Ovary (tissue), 9 donors: Measurements from ENCODE around the gene GPX4. TPM values are rescaled to one million over a fixed set of nuclear protein-coding genes. Genes with fewer than 3 reads are reported as not detected.

Source experiments
- polyA plus RNA-seq, 2 donors: library from polyadenylated mRNA; stranded (reverse); fragments of 200-250 nt in 1 of 2; fragments of 350-450 nt in 1 of 2; fragmentation: Illumina TruSeq in 1 of 2; extraction: RNeasy Lipid Tissue Mini Kit (QIAGEN cat#74804) in 1 of 2; gene quantifications; one replicate each; pipeline ENCODE4 v1.2.3, GENCODE V29; 2013 to 2014
- total RNA-seq, 7 donors: library from RNA; depleted of rRNA in 2 of 7; stranded (reverse); fragments of >200 nt in 2 of 7; fragmentation: NEBNext Ultra II Directional in 3 of 7; extraction: Animal tissue kit (Norgen Biotek cat#: 25700) in 3 of 7; gene quantifications; one replicate each; pipeline versions ENCODE4 v1.1.0 to v1.2.4, GENCODE V29; 2016 to 2023
- donor health status: DM: no; HTN: no; CAD: no; lungs with moderate emphysema.
- donor health status: DM: no; HTN: no; CAD: no.
- donor health status: Bipolar disorder and iron deficiency.
- donor health status: DM: yes; HTN: yes; CAD: no.
- donor health status: DM: no; HTN: no; CAD: no.
- donor health status: DM: yes; HTN: yes; CAD: no.

Gene GPX4
- total and polyA plus RNA-seq, 9 donors: 189 to 450 (median 247) TPM

Other genes with a start within 250 kb of the GPX4 start
- gene CFD, start 244.3 kb upstream of the GPX4 start, total RNA-seq: 100 to 1,000 TPM in 2 of 7 donors, 10 to 100 TPM in 3, 1 to 10 TPM in 2; 3.8 to 287 (median 25.3) TPM
- 100 to 1,000 TPM in 1 of 2 donors, 10 to 100 TPM in 1; 39.2 to 335 TPM for gene CFD, start 244.3 kb upstream of the GPX4 start, polyA plus RNA-seq
- gene MED16, start 210.8 kb upstream of the GPX4 start, total RNA-seq: 10 to 100 TPM; 33.1 to 75.4 (median 59.3) TPM
- gene MED16, start 210.8 kb upstream of the GPX4 start, polyA plus RNA-seq: 10 to 100 TPM in 1 of 2 donors, under 1 TPM in 1; 0.62 to 42.9 TPM
- gene RNU6-9, start 210.5 kb upstream of the GPX4 start, total RNA-seq: not detected
- gene RNU6-9, start 210.5 kb upstream of the GPX4 start, polyA plus RNA-seq: not detected
- 10 to 100 TPM; 13.1 to 43.0 (median 31.2) TPM for gene R3HDM4, start 190.8 kb upstream of the GPX4 start, total RNA-seq
- gene R3HDM4, start 190.8 kb upstream of the GPX4 start, polyA plus RNA-seq: 10 to 100 TPM in 1 of 2 donors, 1 to 10 TPM in 1; 8.7 to 29.5 TPM
- gene KISS1R, start 186.7 kb upstream of the GPX4 start, total RNA-seq: under 1 TPM in 2 of 7 donors, not detected in 5; 0.28 to 0.90 TPM
- not detected for gene KISS1R, start 186.7 kb upstream of the GPX4 start, polyA plus RNA-seq
- 1 to 10 TPM; 2.1 to 8.1 (median 5.2) TPM for gene ARID3A, start 178.0 kb upstream of the GPX4 start, total RNA-seq
- gene ARID3A, start 178.0 kb upstream of the GPX4 start, polyA plus RNA-seq: 1 to 10 TPM; 1.1 to 1.6 TPM
- 10 to 100 TPM; 19.4 to 45.6 (median 31.2) TPM for gene WDR18, start 119.6 kb upstream of the GPX4 start, total RNA-seq
- 10 to 100 TPM in 1 of 2 donors, 1 to 10 TPM in 1; 3.5 to 24.3 TPM for gene WDR18, start 119.6 kb upstream of the GPX4 start, polyA plus RNA-seq
- gene GRIN3B, start 103.6 kb upstream of the GPX4 start, total RNA-seq: 1 to 10 TPM in 1 of 7 donors, under 1 TPM in 4, not detected in 2; 0.22 to 7.4 (median 0.32) TPM
- gene GRIN3B, start 103.6 kb upstream of the GPX4 start, polyA plus RNA-seq: under 1 TPM in 1 of 2 donors, not detected in 1; 0.07 TPM
- 100 to 1,000 TPM; 105 to 196 (median 127) TPM for gene TMEM259, start 82.9 kb upstream of the GPX4 start, total RNA-seq
- 100 to 1,000 TPM in 1 of 2 donors, 10 to 100 TPM in 1; 26.0 to 162 TPM for gene TMEM259, start 82.9 kb upstream of the GPX4 start, polyA plus RNA-seq
- gene RNU6-2, start 82.5 kb upstream of the GPX4 start, total RNA-seq: not detected
- not detected for gene RNU6-2, start 82.5 kb upstream of the GPX4 start, polyA plus RNA-seq
- gene CNN2, start 77.4 kb upstream of the GPX4 start, total RNA-seq: 100 to 1,000 TPM in 6 of 7 donors, 10 to 100 TPM in 1; 60.6 to 438 (median 210) TPM
- gene CNN2, start 77.4 kb upstream of the GPX4 start, polyA plus RNA-seq: 100 to 1,000 TPM in 1 of 2 donors, 10 to 100 TPM in 1; 90.6 to 159 TPM
- 10 to 100 TPM in 1 of 7 donors, 1 to 10 TPM in 6; 1.5 to 10.5 (median 2.6) TPM for gene ABCA7, start 63.9 kb upstream of the GPX4 start, total RNA-seq
- 1 to 10 TPM; 1.4 to 1.9 TPM for gene ABCA7, start 63.9 kb upstream of the GPX4 start, polyA plus RNA-seq
- 10 to 100 TPM in 2 of 7 donors, 1 to 10 TPM in 5; 2.7 to 10.6 (median 8.9) TPM for gene ARHGAP45, start 36.8 kb upstream of the GPX4 start, total RNA-seq
- gene ARHGAP45, start 36.8 kb upstream of the GPX4 start, polyA plus RNA-seq: 1 to 10 TPM; 1.0 to 5.1 TPM
- gene POLR2E, start 8.6 kb upstream of the GPX4 start, total RNA-seq: 100 to 1,000 TPM in 5 of 7 donors, 10 to 100 TPM in 2; 88.2 to 157 (median 140) TPM
- 100 to 1,000 TPM in 1 of 2 donors, 10 to 100 TPM in 1; 11.1 to 119 TPM for gene POLR2E, start 8.6 kb upstream of the GPX4 start, polyA plus RNA-seq
- gene SBNO2, start 70.3 kb downstream of the GPX4 start, total RNA-seq: 10 to 100 TPM; 20.7 to 92.6 (median 62.4) TPM
- gene SBNO2, start 70.3 kb downstream of the GPX4 start, polyA plus RNA-seq: 10 to 100 TPM in 1 of 2 donors, 1 to 10 TPM in 1; 6.1 to 36.7 TPM
- gene STK11, start 101.8 kb downstream of the GPX4 start, total RNA-seq: 10 to 100 TPM; 38.7 to 71.2 (median 54.2) TPM
- 10 to 100 TPM; 36.9 to 57.4 TPM for gene STK11, start 101.8 kb downstream of the GPX4 start, polyA plus RNA-seq
- 10 to 100 TPM in 2 of 7 donors, 1 to 10 TPM in 2, under 1 TPM in 3; 0.61 to 21.1 (median 2.4) TPM for gene CBARP, start 134.0 kb downstream of the GPX4 start, total RNA-seq
- under 1 TPM in 1 of 2 donors, not detected in 1; 0.45 TPM for gene CBARP, start 134.0 kb downstream of the GPX4 start, polyA plus RNA-seq
- gene ATP5F1D, start 137.8 kb downstream of the GPX4 start, total RNA-seq: 100 to 1,000 TPM in 6 of 7 donors, 10 to 100 TPM in 1; 71.9 to 218 (median 148) TPM
- 100 to 1,000 TPM in 1 of 2 donors, 1 to 10 TPM in 1; 1.3 to 110 TPM for gene ATP5F1D, start 137.8 kb downstream of the GPX4 start, polyA plus RNA-seq
- 100 to 1,000 TPM in 5 of 7 donors, 10 to 100 TPM in 2; 44.9 to 261 (median 107) TPM for gene MIDN, start 144.6 kb downstream of the GPX4 start, total RNA-seq
- gene MIDN, start 144.6 kb downstream of the GPX4 start, polyA plus RNA-seq: 10 to 100 TPM; 10.1 to 26.7 TPM
- 100 to 1,000 TPM; 602 to 917 (median 855) TPM for gene CIRBP, start 165.3 kb downstream of the GPX4 start, total RNA-seq
- gene CIRBP, start 165.3 kb downstream of the GPX4 start, polyA plus RNA-seq: 1,000 to 10,000 TPM in 1 of 2 donors, 100 to 1,000 TPM in 1; 610 to 1,254 TPM
- 10 to 100 TPM; 21.7 to 72.5 (median 26.7) TPM for gene FAM174C, start 171.5 kb downstream of the GPX4 start, total RNA-seq
- 10 to 100 TPM in 1 of 2 donors, under 1 TPM in 1; 0.30 to 35.2 TPM for gene FAM174C, start 171.5 kb downstream of the GPX4 start, polyA plus RNA-seq
- gene EFNA2, start 181.9 kb downstream of the GPX4 start, total RNA-seq: not detected
- under 1 TPM in 1 of 2 donors, not detected in 1; 0.11 TPM for gene EFNA2, start 181.9 kb downstream of the GPX4 start, polyA plus RNA-seq